Activated CD4-positive, alpha-beta T cell treated with anti-CD3 and anti-CD28 coated beads for 1 hour (primary cell): ENCODE results near the gene KRT71.
"Not testable (repeated sequence)": the region's sequence is repeated elsewhere in the genome, so short reads cannot be mapped to it uniquely, and the experiment has no call there.

Source experiments
- DNase-seq: peaks from one replicate; pipeline ENCODE4 v3.0.0-alpha.2; 2020

KRT71 gene

DNA sequence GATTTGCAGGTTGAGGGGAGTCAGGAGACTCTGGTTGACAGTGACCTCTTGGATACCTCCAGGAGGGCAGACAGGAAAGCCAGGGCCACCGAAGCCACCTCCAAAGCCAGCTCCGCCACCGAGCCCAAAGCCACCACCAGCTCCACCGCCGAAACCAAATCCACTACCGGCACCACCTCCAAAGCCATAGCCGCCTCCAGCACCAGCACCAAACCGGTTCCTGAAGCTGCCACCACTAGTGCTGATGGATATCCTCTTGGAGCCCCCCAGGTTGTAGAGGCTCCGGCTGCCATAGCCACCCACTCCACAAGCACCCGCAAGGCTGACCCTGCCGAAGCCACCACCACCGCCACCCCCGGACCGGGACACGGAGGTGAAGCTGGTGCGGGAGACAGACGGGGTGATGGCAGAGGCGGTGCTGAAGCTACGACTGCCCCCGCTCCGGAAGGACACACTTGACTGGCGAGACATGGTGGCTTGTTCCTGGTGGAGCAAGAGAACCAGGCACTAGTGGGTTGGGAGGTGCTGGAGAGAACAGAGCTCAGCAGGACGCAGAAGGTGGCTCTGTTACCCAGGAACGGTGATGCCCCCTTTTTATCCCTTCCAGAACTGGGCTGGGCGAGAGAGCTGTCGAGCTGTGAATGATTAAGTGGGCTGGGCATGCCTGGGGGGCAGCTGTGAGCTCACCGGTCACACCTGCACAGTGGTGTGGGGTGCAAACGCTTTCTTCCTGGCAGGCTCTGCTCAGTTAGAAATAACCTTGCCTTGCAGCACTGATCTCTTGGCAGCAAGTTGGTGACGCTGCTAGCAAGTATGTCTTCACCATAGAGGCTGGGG is 32.9 kb downstream of the KRT71 start, which contains the start of gene KRT5:
KRT5 (minus strand) TSS at position 569 of the 837 bp plus-strand sequence; CDS start at position 471, 98 bp downstream.
- no peak for DNase-seq

DNA sequence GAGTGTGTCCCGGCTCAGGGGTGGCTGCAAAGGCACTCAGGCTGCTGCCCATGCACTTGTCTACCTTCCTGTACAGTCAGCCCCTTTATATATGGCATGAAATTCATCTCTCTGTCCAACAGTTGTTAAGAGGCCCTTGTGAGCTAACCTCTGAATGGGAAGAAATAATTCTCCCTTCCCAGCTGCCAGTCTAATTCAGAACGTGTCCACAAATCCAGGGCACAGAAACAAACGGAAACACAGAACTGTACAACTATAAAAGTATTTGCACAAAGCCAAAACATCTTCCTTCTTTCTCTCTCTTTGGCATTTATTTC is 33.6 kb downstream of the KRT71 start:
- no peak for DNase-seq

DNA sequence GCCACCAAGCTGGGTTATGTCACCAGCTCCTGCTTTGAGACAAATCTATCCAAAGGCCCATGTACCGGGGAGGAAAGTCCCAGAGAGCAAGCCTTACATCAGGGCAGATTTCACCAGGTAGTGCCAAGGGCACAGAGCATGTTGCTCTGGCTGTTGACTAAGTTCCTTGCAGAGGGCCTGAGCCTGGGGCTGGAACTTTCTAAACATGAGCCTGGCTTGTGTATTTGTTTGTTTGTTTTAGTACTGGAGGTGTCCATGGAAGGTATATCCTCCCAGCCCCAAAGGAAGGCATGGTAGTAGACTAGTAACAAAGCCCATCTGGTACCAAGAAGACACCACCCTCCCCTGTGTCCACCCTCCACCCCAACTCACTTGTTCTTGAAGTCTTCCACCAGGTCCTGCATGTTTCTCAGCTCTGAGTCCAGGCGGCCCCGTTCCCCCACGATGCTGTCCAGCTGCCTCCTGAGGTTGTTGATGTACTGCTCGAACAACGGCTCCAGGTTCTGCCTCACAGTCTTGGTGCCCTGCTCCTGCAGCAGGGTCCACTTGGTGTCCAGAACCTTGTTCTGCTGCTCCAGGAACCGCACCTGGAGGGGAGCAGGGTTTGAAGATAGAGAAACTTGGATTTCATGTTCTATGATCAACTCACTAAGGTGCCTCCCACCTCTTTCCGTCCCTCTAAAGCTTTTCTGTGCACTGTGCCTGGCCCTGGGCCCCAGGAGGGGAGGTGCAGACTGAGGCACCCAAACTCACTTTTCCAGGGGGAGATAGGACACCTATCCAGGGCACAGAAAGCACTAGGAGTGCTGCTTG is 34.2 kb downstream of the KRT71 start:
- DNase-seq = no peak

DNA sequence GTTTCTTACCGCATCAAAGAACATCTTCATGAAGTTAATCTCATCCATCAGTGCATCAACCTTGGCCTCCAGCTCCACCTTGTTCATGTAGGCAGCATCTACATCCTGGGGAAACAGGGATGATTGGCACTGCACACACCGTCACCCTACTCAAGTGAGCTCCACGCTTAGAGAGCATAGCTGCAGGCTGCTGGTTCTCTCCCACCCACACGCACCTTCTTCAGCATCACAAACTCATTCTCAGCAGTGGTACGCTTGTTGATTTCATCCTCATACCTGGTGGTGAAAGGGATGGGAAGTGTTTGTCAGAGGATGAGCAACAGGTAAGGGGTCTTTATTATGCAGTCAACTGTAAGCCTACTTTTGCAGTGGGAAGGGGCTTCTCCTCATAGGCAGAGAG is 35.1 kb downstream of the KRT71 start:
- DNase-seq = no peak

DNA sequence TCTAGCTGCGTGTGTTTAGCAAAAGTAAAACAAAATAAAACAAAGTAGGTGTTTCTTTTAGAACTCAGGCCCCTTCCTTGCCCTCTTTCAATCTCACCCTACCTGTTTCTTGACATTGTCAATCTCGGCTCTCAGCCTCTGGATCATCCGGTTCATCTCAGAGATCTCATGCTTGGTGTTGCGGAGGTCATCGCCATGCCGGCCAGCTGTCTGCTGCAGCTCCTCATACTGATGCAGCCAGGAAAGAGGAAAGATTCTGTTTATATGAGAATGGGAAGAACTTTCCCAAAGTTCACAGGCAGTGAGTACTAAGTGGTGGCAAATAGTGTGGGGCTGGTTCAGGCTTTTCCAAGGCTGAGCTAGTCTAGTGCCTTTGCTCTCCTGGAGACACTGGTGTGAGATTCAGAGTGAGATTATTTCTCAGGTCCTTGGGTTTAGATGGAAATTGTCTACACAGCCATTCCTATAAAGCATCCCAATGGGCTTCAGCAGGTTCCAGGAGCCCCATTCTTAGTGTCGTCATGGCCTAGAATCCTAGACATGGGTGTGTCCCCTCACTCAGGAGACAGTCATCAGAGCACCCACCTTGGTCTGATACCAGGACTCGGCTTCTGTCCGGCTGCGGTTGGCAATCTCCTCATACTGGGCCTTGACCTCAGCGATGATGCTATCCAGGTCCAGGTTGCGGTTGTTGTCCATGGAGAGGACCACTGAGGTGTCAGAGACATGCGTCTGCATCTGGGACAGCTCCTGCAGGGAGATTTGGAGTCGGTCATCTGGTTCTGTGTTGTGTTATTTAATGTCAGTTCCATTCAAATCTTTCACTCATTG is 35.7 kb downstream of the KRT71 start:
- DNase-seq = no peak

DNA sequence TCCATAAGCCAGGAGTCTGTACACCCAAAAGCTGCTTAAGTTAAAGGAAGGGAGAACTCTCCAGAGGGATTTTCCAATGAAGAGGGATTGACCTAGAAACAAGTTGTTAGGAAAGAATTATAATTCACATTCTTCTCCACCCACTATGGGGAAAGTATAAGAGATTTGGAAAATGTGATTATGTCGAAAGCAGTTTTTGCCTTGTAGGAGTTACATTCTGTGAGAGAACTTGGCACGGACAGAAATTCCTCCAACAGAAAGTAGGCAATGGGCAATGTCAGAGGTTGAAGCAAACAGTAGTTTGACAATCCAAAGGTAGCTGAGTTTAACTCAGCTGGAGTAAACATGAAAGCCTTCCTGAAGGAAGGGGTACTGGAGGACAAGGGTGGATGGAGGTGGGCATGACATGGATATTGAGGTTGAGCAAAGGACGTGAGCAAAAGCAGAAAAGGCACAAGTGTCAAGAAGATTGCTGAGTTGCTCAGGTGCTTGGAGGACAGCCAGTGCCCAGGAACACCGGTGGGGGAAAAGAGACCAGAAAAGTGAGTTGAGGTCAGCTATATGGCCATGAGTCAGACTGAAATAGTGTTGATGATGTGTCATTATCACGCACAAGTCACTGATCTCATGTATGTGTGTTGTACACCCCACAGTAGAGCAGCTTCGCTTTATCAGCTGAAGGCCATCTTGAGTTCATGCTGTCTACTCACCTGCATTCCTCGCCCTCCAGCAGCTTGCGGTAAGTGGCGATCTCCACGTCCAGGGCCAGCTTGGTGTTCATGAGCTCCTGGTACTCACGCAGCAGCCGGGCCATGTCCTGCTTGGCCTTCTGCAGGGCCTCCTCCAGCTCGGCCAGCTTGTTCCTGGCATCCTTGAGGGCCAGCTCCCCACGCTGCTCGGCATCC is 36.8 kb downstream of the KRT71 start:
- DNase-seq = no peak

DNA sequence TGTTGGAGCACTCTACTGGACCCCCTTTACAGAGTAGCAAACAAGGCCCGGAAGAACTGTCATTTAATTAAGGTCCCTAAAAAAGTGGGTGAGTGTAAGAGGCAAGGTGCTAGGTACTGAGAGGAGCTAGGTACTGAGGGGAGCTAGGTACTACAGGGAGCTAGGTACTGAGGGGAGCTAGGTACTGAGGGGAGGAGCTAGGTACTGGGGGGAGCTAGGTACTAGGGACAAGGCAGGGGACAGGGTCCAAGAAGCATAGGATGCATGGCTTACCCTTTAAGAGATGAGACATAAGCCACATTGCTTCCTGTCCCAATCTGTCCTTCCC is 37.7 kb downstream of the KRT71 start:
- DNase-seq = no peak

DNA sequence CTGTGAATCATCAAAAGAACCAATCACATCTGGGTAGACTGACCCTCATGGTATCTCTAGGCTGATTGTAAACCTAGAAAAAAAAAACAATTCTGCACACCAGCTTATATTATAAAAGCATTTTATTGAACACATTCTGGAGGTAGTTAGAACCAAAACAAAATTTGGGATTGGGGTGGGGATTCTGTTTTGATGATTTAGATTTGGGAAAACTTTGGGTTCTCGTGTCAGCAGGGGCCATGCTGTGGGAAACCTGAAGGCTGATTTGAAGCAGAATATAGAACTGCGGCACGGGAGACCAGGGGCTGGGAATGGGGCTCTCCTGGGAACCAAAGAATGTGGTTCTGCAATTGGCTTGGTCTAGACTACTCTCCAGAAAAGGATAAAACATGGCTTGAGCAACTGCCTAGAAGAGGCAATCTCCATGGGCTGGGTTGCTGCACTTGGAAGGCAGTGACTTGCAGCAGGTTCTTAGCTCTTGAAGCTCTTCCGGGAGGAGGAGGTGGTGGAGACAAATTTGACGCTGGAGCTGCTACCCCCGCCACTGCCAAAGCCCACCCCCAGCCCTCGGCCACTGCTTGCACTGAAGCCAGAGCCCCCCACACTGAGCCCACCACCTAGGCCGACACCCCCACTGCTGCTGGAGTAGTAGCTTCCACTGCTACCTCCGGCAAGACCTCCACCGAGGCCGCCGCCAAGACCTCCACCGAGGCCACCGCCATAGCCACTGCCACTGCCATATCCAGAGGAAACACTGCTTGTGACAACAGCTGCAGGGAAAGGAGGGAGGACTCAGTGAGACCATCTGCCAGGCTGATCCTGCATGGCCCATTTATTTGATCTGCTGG is 38.2 kb downstream of the KRT71 start:
- DNase-seq = no peak

DNA sequence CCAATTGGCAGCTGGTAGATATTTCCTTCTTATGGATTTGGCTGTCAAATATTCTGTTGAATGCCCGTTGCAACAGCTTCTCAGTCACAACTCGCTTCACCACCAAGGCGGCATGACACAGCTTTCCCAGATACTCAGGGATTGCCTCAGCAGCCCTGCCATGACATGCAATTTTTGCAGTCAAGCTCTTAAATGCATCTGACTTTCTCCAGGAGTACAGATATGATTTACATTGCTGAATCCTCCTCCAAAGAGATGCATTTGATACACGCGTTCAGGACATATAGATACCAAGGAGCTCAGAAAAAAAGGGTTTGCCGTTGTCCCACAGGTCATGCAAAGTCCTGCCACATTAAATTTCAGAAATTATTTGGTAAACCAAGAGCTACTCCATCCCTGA is 39.2 kb downstream of the KRT71 start:
- no peak for DNase-seq

DNA sequence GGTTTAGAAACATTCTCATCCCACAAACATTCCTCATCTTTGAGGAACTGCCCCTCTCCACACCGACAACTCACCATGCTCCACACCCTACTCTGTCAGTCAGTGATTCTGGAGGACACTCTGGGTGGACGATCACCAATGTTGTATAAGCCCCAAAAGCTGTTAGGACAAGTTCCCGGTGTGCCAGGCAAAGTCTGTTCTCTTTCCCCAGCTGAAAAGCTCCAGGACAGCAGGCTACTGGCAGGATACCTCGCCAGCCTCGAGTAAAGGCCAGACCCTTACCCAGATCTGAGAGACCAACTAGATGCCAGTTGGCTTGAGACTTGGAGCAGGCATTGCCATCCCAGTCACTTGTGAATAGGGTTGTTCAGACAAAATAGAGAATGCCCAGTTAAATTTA is 44.7 kb downstream of the KRT71 start:
- DNase-seq = no peak

DNA sequence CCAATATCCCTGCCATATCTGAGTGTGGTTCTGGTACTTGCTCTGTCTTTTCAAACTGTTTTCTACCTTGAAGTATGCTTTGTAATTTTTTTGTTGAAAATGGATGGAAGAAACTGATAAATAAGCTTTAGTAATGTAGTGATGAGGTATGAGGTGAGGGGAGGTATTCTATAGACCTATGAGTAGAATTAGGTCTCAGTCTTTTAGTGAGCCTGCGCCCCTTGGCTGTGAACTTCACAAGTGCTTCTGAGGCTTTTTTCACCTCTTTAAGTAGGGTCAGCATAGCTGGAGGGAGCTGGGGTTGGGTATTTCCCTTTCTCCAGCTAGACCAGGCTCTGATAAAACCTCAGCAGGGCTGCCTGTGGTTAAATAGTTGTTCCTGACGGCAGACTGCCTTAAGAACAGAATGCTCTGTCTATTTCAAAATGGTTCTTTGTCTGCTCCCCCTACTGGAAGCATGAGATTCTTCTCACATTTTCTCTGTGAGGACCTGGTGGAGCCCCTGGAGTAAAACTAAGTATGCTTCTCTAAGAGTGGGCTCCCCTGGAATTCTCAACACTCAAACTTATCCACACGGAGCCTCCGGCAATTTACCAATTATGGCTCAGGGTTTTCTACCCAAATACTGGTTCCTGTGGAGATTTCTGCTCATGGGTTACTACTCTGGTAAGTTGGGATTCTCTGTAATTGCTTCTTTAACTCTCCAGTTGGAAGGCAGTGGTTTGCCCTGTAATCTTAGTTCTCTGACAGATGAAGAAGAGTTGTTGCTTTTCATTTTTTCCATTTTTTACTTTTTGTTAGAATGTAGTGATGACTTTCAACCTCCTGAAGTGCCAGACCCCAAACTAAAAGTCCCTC is 45.9 kb downstream of the KRT71 start:
- no peak for DNase-seq

DNA sequence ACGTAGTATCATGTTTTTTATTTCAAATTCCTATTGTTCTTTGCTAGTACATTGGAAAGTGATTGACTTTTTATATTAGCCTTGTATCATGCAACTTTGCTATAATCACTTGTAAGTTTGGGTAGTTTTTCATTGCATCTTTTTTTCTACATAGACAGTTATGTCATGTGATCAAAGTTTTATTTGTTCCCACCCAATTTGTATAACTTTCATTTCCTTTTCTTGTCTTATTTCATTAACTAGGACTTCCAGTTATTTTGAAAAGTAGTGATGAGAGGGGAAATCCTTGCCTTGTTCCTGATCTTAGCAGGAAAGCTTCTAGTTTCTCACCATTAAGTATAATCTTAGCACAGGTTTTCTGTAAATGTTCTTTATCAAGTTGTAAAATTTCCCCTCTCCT is 50.1 kb downstream of the KRT71 start:
- no peak for DNase-seq

DNA sequence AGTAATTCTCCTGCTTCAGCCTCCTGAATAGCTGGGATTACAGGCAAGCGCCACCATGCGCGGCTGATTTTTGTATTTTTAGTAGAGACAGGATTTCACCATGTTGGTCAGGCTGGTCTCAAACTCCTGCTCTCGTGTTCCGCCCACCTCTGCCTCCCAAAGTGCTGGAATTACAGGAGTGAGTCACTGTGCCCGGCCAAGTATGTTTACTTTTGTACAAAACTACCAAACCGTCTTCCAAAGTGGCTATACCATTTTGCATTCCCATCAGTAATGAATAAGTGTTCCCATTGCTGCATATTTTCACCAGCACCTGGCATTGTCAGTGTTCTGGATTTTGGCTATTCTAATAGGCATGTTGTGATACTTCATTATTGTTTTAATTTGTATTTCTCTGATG is 51.5 kb downstream of the KRT71 start:
- no peak for DNase-seq

DNA sequence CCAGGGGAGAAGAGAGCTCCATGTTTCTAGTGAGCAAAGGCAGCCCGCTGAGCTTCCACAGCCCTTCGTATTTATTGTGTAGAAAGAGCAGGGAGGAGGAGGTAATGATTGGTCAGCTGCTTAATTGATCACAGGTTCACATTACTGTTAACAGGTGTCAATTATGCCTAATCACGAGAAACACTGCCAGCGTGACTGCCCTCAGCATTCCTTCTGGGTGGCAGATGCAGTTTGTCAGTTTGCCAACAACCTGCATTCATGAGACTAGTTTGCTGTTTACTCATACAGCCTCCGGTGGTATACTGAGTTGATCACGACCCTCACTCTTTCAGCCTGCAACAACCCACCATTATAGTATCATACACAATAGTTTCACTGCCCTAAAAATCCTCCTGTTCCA is 52.4 kb downstream of the KRT71 start:
- not testable (repeated sequence) for DNase-seq

DNA sequence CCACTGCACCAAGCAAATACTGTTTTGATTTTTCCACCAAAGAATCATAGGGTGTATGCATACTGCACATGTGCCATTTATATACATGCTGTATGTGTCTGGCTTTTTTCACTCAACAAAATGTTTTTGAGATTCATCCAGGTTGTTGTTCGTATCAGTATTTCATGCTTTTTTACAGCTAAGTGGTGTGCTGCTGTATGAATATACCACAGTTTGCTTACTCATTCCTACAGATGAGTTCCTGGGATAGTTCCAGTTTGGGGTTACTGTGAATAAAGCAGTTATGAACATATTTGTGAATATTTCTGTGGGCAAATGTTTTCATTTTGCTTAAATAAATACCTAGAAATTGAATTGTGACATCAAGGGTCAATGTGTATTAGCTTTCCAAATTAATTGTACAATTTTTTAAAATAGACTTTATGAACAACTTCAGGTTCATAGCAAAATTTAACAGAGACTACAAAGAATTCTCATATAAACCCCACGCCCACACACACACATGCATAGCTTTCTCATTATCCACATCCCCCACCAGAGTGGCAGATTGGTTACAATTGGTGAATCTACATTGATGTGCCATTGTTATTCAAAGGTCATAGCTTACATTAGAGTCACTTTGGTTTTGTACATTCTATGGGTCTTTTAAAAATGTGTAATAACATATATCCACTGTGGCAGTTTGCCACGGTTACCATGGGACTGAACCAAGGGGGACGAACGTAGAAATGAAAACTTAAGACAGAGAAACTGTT is 53.0 kb downstream of the KRT71 start:
- no peak for DNase-seq

DNA sequence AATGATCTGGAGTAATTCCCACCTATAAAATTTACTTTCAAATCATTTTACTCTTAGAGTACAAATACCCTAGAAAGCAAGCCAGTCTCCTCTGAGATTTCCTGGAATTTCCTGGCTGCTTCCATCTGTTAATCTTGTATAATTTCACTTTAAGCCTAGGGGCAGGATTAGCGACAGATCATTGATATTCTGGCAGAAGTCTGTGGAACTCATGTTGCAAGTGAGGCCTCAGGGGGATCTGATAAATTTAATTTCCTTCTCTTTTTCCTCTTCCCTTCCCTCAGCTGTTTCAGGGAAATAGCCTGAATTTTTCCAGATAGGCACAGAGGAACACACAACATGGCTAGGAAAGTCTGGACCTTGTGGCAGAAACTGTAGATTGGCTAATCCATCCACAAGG is 54.0 kb downstream of the KRT71 start:
- DNase-seq = no peak

DNA sequence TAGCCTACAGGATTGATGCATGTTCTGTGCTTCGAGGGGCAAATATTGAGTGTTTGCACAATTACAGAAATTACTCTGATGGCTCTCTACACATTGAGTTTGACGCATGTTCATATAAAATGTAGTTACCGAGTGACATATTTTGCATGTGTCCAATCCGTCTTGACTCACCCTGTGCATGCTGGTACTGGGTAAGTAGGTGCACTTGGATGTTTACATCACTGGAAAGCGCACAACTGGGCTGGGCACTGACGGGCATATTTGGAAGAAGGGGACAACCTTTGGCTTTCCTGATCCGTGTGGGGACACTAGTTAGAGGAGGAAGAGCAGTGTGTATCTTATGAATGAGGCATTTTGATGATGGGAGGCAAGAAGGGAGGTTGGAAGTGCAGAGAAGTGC is 55.0 kb downstream of the KRT71 start:
- DNase-seq = no peak

DNA sequence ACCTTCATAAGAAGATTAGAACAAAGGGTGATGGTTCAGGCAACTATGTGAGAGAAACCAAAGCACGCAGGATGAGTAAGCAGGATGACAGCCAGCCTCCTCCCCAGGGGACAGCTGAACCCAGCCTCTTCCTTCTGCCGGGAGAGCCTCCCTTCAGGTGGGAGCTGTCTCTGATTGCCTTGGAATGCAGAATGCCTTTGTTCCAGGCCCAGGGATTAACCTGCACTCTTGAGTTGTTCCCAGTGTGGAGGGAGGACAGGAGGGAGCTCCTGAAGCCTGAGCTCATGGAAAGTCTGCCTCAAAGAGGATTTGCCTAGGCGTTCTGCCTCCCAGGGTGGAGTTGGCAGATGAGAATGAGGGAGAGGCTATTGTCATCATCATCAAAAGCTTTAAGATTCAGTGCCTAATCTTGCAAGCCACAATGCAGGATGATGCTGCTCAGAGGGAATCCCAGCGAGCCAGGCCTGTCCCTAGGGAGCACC is 56.3 kb downstream of the KRT71 start:
- DNase-seq = no peak

DNA sequence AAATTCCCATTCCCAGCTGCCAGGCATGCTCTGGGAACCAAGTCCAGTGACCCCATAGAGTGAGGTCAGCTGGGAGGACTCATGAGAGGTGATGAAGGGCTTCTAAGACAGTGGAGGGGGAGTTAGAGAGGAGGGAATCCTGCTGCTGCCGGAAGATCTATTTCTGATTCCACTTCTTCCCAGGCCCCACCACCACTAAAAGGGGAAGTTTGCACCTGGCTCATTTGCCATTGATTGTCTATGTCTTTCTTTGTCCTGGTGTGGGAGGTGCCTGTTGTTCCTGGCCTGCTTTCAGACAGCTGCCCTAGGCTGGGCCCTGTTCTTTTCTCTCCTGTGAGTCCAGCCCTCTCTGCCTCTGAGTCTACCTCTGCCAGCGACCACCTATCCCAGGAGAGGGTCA is 56.9 kb downstream of the KRT71 start:
- no peak for DNase-seq

DNA sequence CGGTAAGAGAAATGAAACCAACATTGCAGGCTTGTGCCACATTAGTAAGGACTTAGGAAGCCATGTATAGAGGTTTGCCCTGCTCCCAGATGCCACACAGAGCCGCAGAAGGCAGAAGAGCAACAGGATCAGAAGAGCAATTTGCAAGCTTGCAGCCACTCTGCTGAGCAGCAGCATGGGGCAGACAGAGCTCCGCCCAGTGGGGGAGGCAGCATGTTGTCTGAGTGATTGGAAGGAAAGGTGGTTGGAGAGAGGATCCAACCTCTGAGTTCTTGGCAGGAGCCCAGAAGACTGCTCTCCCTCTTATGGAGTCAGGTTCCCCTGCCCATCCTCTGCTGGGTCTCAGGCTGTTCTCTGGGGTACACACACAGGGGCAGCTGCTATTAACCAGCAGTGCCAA is 57.6 kb downstream of the KRT71 start:
- no peak for DNase-seq
